Activated gamma-delta T cell treated with anti-CD3 and anti-CD28 coated beads, Interleukin-2, amount 50 U/mL, for 16 hours (primary cell): ENCODE results near the gene ATIC.

Experiments used
- DNase-seq: peaks from one replicate; pipeline ENCODE4 v3.0.0-alpha.2; 2020; ENCODE audit warnings: low read depth

The ATIC gene

DNA sequence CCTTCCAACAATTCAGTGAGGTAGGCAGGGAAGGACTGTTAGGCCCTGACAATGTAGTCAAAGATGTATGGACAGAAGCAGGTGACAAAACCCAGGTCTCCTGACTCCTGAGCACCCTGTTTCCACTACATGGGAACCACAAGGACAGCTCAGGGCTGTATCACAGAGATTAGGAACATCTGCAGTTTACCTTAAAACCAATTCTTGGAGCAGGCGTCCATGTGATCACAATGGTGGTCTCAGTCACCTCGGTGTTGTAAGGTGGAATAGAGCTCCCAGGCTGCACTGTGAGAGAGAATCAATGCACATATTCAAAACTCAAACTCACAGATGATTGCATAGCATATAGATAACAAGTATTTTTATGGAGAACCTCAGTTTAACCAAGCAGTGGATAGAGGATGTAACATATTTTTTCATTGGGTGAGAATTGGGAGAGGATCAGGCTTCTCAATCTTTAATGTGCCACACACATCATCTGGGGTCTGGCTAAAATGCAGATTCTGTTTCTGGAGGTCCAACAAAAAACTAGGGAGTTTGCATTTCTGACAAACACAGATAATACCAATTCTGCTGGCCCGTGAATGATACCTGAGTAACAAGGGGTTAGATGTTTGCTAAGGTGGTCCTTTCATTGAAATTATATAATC is 87.3 kb downstream of the ATIC start:
- DNase-seq: no peak
